Lung (tissue), 12 donors: ENCODE results near the gene OR6B3. TPM values are rescaled to one million over a fixed set of nuclear protein-coding genes. Genes with fewer than 3 reads are reported as not detected.
"Not testable (repeated sequence)": the region's sequence is repeated elsewhere in the genome, so short reads cannot be mapped to it uniquely, and the experiment has no call there.

Experiments
- ATAC-seq: fragments of 200-7000 bp; cut with Tn5 transposase; one replicate; pipeline ENCODE4 v1.9.1; 2020; ENCODE audit warnings: moderate number of reproducible peaks; ENCODE audit not compliant: insufficient read depth, low FRiP score
- DNase-seq, 3 donors: peaks; one replicate each; pipeline ENCODE4 v3.0.0-alpha.2; 2013 to 2017
- H3K27ac ChIP-seq, 2 donors: one replicate each; pipeline ENCODE4 v1.5.1; 2013; ENCODE audit warnings: mild to moderate bottlenecking in 2 of 2, moderate library complexity in 2 of 2, control low read depth in 1 of 2, inconsistent platforms in 1 of 2, low read depth in 1 of 2, low read length in 1 of 2
- H3K27me3 ChIP-seq, 3 donors: one replicate each; pipeline ENCODE4 v1.5.1; 2013; ENCODE audit warnings: low read length in 2 of 3; ENCODE audit not compliant: control insufficient read depth in 3 of 3, insufficient read depth in 3 of 3
- H3K36me3 ChIP-seq, 4 donors: one replicate each; pipeline ENCODE4 v1.5.1; 2013; ENCODE audit warnings: low read length in 4 of 4, mild to moderate bottlenecking in 1 of 4, moderate library complexity in 1 of 4; ENCODE audit not compliant: control insufficient read depth in 4 of 4, insufficient read depth in 4 of 4
- H3K4me1 ChIP-seq, 5 donors: one replicate each; pipeline ENCODE4 v1.5.1; 2013; ENCODE audit warnings: low read length in 5 of 5, mild to moderate bottlenecking in 2 of 5, moderate library complexity in 1 of 5; ENCODE audit not compliant: control insufficient read depth in 5 of 5, insufficient read depth in 5 of 5
- H3K4me3 ChIP-seq: one replicate; pipeline ENCODE4 v1.5.1; 2013; ENCODE audit warnings: mild to moderate bottlenecking, control low read depth, moderate library complexity
- H3K9ac ChIP-seq, 2 donors: one replicate each; pipeline ENCODE4 v1.5.1; 2013; ENCODE audit warnings: low read length in 2 of 2, control low read depth in 1 of 2; ENCODE audit not compliant: insufficient read depth in 1 of 2
- H3K9me3 ChIP-seq, 4 donors: one replicate each; pipeline ENCODE4 v1.5.1; 2013; ENCODE audit warnings: low read length in 3 of 4, mild to moderate bottlenecking in 1 of 4, moderate library complexity in 1 of 4; ENCODE audit not compliant: control insufficient read depth in 4 of 4, insufficient read depth in 3 of 4
- CTCF ChIP-seq: IDR thresholded peaks from 2 replicates; pipeline ENCODE4 v1.5.1; 2012; ENCODE audit warnings: mild to moderate bottlenecking; ENCODE audit errors: control extremely low read depth, extremely low read depth
- WGBS, 2 donors: extraction: QIAGEN DNeasy Blood & Tissue Kit; methylation state at CpG; one replicate each; pipeline ENCODE4 v1.1.7; 2013; 5-methylcytosine and 5-hydroxymethylcytosine counted together
- polyA plus RNA-seq, 2 donors: library from polyadenylated mRNA; stranded (reverse); fragments of 200-250 nt; gene quantifications; one replicate each; pipeline ENCODE4 v1.2.1, GENCODE V29; 2013
- total RNA-seq, 2 donors: library from RNA; depleted of rRNA in 1 of 2; stranded (reverse); fragments of >200 nt in 1 of 2; gene quantifications; one replicate each; pipeline ENCODE4 v1.2.1, GENCODE V29; 2014 to 2021
- donor health status: control.
- donor health status: control.
- donor health status: Bipolar disorder and iron deficiency.
- donor health status: healthy.
- donor health status: DM: yes; HTN: yes; CAD: no.

OR6B3 gene
- total and polyA plus RNA-seq, 4 donors, result not detected

GRCh38 chr2:240048237-240048636 is 5.1 kb downstream of the OR6B3 start:
- H3K27me3 ChIP-seq, result peaks cover 0 to 33% (median 4%) of the 10 kb centered on the region in 3 donors

GRCh38 chr2:240045098-240045497 is 8.2 kb downstream of the OR6B3 start:
- ATAC-seq (no peak), DNase-seq (no peak)
- WGBS, 2 donors, result 91 to 94% methylated on average over 13 of the region's 13 CpGs
- no peaks in the 10 kb centered on the region for H3K4me1 ChIP-seq
- H3K9ac ChIP-seq, result no peak overlapping the region
- no peak overlapping the region for H3K27ac ChIP-seq
- H3K27me3 ChIP-seq, result peaks cover 0 to 25% (median 3%) of the 10 kb centered on the region in 3 donors
- no peaks in the 10 kb centered on the region for H3K36me3 ChIP-seq
- no peak for TF ChIP-seq CTCF
- no peak overlapping the region for H3K4me3 ChIP-seq
- H3K9me3 ChIP-seq, result no peaks in the 10 kb centered on the region

More at GRCh38 chr2:240048237-240048636, 5.1 kb downstream of the OR6B3 start:
- no peak for ATAC-seq
- Histone ChIP-seq H3K9ac (no peak overlapping the region), H3K9me3 (no peaks in the 10 kb centered on the region), H3K4me1 (no peaks in the 10 kb centered on the region), H3K36me3 (no peaks in the 10 kb centered on the region), H3K27ac (no peak overlapping the region), H3K4me3 (peak overlapping the region; percentile 1)
- DNase-seq, result no peak
- TF ChIP-seq CTCF, result no peak
- 65 to 75% methylated on average over 9 of the region's 9 CpGs for WGBS, 2 donors

GRCh38 chr2:240044096-240044495 is 9.2 kb downstream of the OR6B3 start:
- not testable (repeated sequence) for ATAC-seq, H3K9ac ChIP-seq, H3K36me3 ChIP-seq, H3K4me1 ChIP-seq, H3K9me3 ChIP-seq, H3K27ac ChIP-seq, DNase-seq, H3K4me3 ChIP-seq
- WGBS, 2 donors, result 70 to 74% methylated on average over 2 of the region's 2 CpGs
- H3K27me3 ChIP-seq, result peaks cover 0 to 28% (median 3%) of the 10 kb centered on the region in 3 donors

- Histone ChIP-seq H3K36me3 (no peaks in the 10 kb centered on the region), H3K27ac (no peak overlapping the region), H3K4me1 (no peaks in the 10 kb centered on the region), H3K9me3 (no peaks in the 10 kb centered on the region), H3K9ac (no peak overlapping the region), H3K4me3 (no peak overlapping the region), H3K27me3 (peaks cover 3 to 24% (median 4%) of the 10 kb centered on the region in 3 donors)
- DNase-seq (no peak), ATAC-seq (no peak)
- WGBS, 2 donors, result 84% methylated on average over 20 to 21 of the region's 21 CpGs
- no peak for TF ChIP-seq CTCF
Observed at GRCh38 chr2:240043279-240043989, 9.9 kb downstream of the OR6B3 start.
